Pancreas (tissue), 10 donors: ENCODE data around the gene RAB4A. TPM values are rescaled to one million over a fixed set of nuclear protein-coding genes. Genes with fewer than 3 reads are reported as not detected.

ENCODE experiments used
- ATAC-seq, 4 donors: fragments of 200-7000 bp; cut with Tn5 transposase; one replicate each; pipeline versions ENCODE4 v1.8.0 to v1.9.1; 2020; ENCODE audit warnings: mild to moderate bottlenecking in 4 of 4, moderate library complexity in 4 of 4
- DNase-seq, 6 donors: peaks; one replicate each; pipeline ENCODE4 v3.0.0-alpha.2; 2020
- FAIRE-seq: peaks from 2 replicates; lab custom pipeline; 2012; peaks lifted over from hg19 to GRCh38; lab: Jason Lieb, UNC
- H3K27ac ChIP-seq, 4 donors: fragments of 200-600 bp; sonication (generic); 1 replicate in 3 of 4; 2 replicates in 1 of 4; pipeline versions ENCODE4 v1.5.0 to v1.8.0; 2020
- H3K27me3 ChIP-seq, 4 donors: fragments of 200-600 bp; one replicate each; pipeline ENCODE4 v1.8.0; 2021
- H3K36me3 ChIP-seq, 3 donors: fragments of 200-600 bp; sonication (generic) in 1 of 3; one replicate each; pipeline versions ENCODE4 v1.5.0 to v1.8.0; 2020 to 2021
- H3K4me1 ChIP-seq, 3 donors: fragments of 200-600 bp; one replicate each; pipeline ENCODE4 v1.8.0; 2021
- H3K4me3 ChIP-seq, 4 donors: fragments of 200-600 bp; sonication (generic) in 2 of 4; one replicate each; pipeline versions ENCODE4 v1.5.0 to v1.8.0; 2020 to 2021
- H3K9me3 ChIP-seq, 4 donors: fragments of 200-600 bp; one replicate each; pipeline ENCODE4 v1.8.0; 2021
- CTCF ChIP-seq, 4 donors: fragments of 200-600 bp; sonication (generic) in 3 of 4; IDR thresholded peaks; one replicate each; pipeline versions ENCODE4 v1.5.0 to v1.8.0; 2021; ENCODE audit warnings: antibody characterized with exemption in 4 of 4
- WGBS, 2 donors: extraction: QIAGEN DNeasy Blood & Tissue Kit; methylation state at CpG; one replicate each; pipeline ENCODE4 v1.1.7; 2013; 5-methylcytosine and 5-hydroxymethylcytosine counted together
- intact Hi-C, 3 donors: fragments of 100-400 bp; cut with DNase I; formaldehyde crosslinking; loops; one replicate each; pipeline versions ENCODE4 v1.11.1 to v1.14.2; 2022
- polyA plus RNA-seq, 2 donors: library from polyadenylated mRNA; stranded (reverse); fragments of 200-250 nt; gene quantifications; one replicate each; pipeline ENCODE4 v1.2.3, GENCODE V29; 2013
- total RNA-seq, 6 donors: library from RNA; stranded (reverse); fragmentation: NEBNext Ultra II Directional in 4 of 6; extraction: Animal tissue kit (Norgen Biotek cat#: 25700) in 4 of 6; gene quantifications; one replicate each; pipeline versions ENCODE4 v1.2.1 to v1.2.4, GENCODE V29; 2021 to 2023
- donor health status: healthy with polysubstance abuse.
- donor health status: DM: no; HTN: no; CAD: no; lungs with moderate emphysema.
- donor health status: DM: no; HTN: no; CAD: no.
- donor health status: control.
- donor health status: control.
- donor health status: Bipolar disorder and iron deficiency.
- donor health status: DM: yes; HTN: yes; CAD: no.
- donor health status: DM: no; HTN: no; CAD: no.
- donor health status: DM: no; HTN: no; CAD: no.
- donor health status: DM: yes; HTN: yes; CAD: no.

Gene RAB4A
- total and polyA plus RNA-seq, 8 donors, result 14.5 to 67.4 (median 53.7) TPM

GRCh38 chr1:229253151-229253974 lies 17.5 kb upstream of the RAB4A start:
- FAIRE-seq, result no peak
- Histone ChIP-seq H3K27ac (peak overlapping the region in 2 of 4 donors; percentile 20 to 28), H3K9me3 (no peaks in the 10 kb centered on the region), H3K36me3 (no peaks in the 10 kb centered on the region), H3K4me3 (no peak overlapping the region), H3K27me3 (no peaks in the 10 kb centered on the region), H3K4me1 (peaks cover 0 to 8% (median 0%) of the 10 kb centered on the region in 3 donors)
- no peak for TF ChIP-seq CTCF (IDR thresholded peaks at IDR 0.05)
- peak in 3 of 4 donors; percentile 44 to 52 (median 45) for ATAC-seq
- DNase-seq, result no peak
- intact Hi-C loops, result loop anchor here in 1 of 3 donors (10.0 kb wide), 1 partner anchor 201 kb away; no protein-coding TSS in a partner anchor
- 36 to 38% methylated on average over 13 of the region's 13 CpGs for WGBS, 2 donors

DNA sequence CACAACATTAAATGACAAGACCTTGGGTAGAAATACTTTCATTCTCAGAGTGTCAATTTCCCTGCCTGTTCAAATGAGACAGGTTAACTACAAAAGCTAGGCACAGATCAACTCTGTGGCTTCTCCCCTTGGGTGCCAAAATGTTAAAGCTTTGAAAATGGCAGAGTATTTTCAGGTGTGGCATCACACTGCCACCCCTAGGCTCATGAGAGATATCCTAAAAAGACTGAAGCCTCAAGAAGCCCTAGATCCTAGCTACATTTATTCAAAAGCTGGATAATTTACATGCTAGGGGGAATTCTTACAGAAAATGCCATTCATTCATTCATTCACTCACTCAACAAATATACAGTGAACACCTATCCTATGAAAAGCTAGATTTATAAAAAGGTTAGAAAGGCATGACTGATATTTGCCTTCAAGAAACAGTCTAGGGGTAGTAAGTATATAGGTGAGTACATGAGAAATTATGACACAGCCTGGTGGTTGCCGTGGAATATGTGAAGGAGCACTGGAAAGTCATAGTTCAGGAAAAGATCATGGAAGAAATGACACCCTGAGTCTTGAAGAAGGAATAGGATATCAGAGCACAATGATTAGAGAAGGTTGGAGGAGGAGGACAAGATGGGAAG lies 15.9 kb upstream of the RAB4A start:
- ATAC-seq (peak in 3 of 4 donors; percentile 44 to 57 (median 48)), FAIRE-seq (no peak), DNase-seq (no peak)
- TF ChIP-seq CTCF (IDR thresholded peaks at IDR 0.05), result no peak
- WGBS, 2 donors, result 48 to 63% methylated on average over 1 of the region's 1 CpG
- Histone ChIP-seq H3K4me3 (no peak overlapping the region), H3K9me3 (no peaks in the 10 kb centered on the region), H3K27me3 (no peaks in the 10 kb centered on the region), H3K27ac (no peak overlapping the region), H3K36me3 (no peaks in the 10 kb centered on the region), H3K4me1 (peaks cover 0 to 4% (median 0%) of the 10 kb centered on the region in 3 donors)
- intact Hi-C loops, result loop anchor here in 1 of 3 donors (10.0 kb wide), 1 partner anchor 200 kb away; no protein-coding TSS in a partner anchor

DNA sequence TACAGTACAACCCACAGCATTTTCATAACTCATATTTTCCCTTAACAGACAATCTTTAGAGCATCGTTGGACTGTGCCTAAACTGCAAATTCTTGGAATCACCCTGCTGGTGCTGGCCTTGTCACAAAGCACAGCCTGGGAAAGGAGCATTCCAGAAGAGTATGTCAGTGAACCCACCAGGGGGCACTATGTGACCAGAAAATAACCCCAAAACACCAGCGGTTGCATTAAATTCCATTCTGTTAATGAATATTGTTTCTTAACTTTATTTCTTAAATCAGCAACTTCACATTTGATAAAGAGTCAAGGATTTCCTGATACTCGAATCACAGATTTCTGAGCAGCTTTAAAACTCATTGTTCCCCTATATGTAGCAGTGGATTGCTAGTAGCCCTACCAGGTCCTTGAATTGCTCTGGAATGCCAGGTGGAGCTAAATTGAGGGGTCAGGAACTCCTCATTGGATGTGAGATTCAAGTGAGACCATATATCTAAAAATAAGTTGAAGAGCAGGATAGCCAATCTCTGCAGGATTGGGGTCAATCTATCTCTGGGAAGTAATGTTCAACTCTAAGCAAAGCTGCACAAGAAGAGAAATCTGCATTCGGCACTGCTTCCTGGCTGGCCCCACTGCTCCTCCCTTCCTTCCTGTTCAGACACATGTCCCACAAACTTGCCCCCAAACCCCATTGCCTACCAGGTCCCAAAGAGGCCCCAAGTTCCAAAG lies 12.7 kb upstream of the RAB4A start:
- no peak overlapping the region for H3K27ac ChIP-seq
- ATAC-seq, result peak; percentile 82 to 94 (median 91)

GRCh38 chr1:229258757-229259060 lies 12.2 kb upstream of the RAB4A start:
- peak in 1 of 6 donors; percentile 9 for DNase-seq
- Histone ChIP-seq H3K27ac (no peak overlapping the region), H3K4me1 (peaks cover 0 to 4% (median 0%) of the 10 kb centered on the region in 3 donors), H3K27me3 (no peaks in the 10 kb centered on the region), H3K4me3 (no peak overlapping the region), H3K36me3 (no peaks in the 10 kb centered on the region), H3K9me3 (no peaks in the 10 kb centered on the region)
- peak in 1 of 4 donors; percentile 11 for ATAC-seq
- intact Hi-C loops, result loop anchor here in 1 of 3 donors (10.0 kb wide), 1 partner anchor 196 kb away; no protein-coding TSS in a partner anchor
- 67 to 68% methylated on average over 5 of the region's 5 CpGs for WGBS, 2 donors
- TF ChIP-seq CTCF (IDR thresholded peaks at IDR 0.05), result no peak
- no peak for FAIRE-seq

More for the DNA sequence above, 12.7 kb upstream of the RAB4A start:
- peak in 3 of 6 donors; percentile 48 to 79 (median 50) for DNase-seq
- H3K4me1 ChIP-seq, result peaks cover 0 to 4% (median 0%) of the 10 kb centered on the region in 3 donors
- TF ChIP-seq CTCF (IDR thresholded peaks at IDR 0.05), result peak; percentile 42 to 75 (median 63)
- intact Hi-C loops, result loop anchor here in 1 of 3 donors (10.0 kb wide), 1 partner anchor 197 kb away; no protein-coding TSS in a partner anchor
- H3K4me3 ChIP-seq, result no peak overlapping the region
- H3K36me3 ChIP-seq, result no peaks in the 10 kb centered on the region
- 16 to 20% methylated on average over 4 of the region's 4 CpGs for WGBS, 2 donors
- H3K9me3 ChIP-seq, result no peaks in the 10 kb centered on the region
- no peak for FAIRE-seq
- no peaks in the 10 kb centered on the region for H3K27me3 ChIP-seq
